ENCODE data around the gene GON4L. TPM values are rescaled to one million over a fixed set of nuclear protein-coding genes. Genes with fewer than 3 reads are reported as not detected.
"Not testable (repeated sequence)": the region's sequence is repeated elsewhere in the genome, so short reads cannot be mapped to it uniquely, and the experiment has no call there.

The GON4L gene, protein sequence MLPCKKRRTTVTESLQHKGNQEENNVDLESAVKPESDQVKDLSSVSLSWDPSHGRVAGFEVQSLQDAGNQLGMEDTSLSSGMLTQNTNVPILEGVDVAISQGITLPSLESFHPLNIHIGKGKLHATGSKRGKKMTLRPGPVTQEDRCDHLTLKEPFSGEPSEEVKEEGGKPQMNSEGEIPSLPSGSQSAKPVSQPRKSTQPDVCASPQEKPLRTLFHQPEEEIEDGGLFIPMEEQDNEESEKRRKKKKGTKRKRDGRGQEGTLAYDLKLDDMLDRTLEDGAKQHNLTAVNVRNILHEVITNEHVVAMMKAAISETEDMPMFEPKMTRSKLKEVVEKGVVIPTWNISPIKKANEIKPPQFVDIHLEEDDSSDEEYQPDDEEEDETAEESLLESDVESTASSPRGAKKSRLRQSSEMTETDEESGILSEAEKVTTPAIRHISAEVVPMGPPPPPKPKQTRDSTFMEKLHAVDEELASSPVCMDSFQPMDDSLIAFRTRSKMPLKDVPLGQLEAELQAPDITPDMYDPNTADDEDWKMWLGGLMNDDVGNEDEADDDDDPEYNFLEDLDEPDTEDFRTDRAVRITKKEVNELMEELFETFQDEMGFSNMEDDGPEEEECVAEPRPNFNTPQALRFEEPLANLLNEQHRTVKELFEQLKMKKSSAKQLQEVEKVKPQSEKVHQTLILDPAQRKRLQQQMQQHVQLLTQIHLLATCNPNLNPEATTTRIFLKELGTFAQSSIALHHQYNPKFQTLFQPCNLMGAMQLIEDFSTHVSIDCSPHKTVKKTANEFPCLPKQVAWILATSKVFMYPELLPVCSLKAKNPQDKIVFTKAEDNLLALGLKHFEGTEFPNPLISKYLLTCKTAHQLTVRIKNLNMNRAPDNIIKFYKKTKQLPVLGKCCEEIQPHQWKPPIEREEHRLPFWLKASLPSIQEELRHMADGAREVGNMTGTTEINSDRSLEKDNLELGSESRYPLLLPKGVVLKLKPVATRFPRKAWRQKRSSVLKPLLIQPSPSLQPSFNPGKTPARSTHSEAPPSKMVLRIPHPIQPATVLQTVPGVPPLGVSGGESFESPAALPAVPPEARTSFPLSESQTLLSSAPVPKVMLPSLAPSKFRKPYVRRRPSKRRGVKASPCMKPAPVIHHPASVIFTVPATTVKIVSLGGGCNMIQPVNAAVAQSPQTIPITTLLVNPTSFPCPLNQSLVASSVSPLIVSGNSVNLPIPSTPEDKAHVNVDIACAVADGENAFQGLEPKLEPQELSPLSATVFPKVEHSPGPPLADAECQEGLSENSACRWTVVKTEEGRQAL (N-terminal part only)
- 21.6 and 27.0 TPM in 2 replicates for total RNA-seq

GRCh38 chr1:155856975-155857930 is at the start of gene GON4L:
Gene GON4L, minus strand, starts transcription at chr1:155857214. Its CDS starts 3,434 bp downstream, at chr1:155853780.
- peak; percentile 71 for DNase-seq (ENCODE audit: low read depth, low spot score)

DNA sequence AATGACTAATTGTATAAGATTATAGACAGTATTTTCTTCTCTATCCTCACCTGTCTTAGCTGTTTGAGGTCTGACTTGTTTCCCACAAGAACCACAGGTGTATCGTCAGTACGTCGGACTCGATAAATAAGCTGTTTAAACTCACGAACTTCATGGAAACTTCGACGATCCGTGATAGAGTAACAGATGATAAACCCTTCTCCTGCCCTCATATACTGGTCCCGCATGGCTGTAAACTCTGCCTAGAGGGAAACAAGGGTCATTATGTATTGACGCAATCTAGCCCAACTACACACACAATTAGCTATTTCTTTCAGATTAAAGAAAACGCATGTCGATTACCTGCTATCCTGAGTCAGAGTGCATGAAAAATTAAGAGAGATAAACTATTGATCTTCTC is 47.2 kb upstream of the GON4L start:
- no peak for DNase-seq (ENCODE audit: low read depth, low spot score)

- DNase-seq (ENCODE audit: low read depth, low spot score) = no peak
Measured at GRCh38 chr1:155900161-155900560, 43.1 kb upstream of the GON4L start.

- no peak for DNase-seq (ENCODE audit: low read depth, low spot score)
Measured at GRCh38 chr1:155899683-155900082, 42.7 kb upstream of the GON4L start.

DNA sequence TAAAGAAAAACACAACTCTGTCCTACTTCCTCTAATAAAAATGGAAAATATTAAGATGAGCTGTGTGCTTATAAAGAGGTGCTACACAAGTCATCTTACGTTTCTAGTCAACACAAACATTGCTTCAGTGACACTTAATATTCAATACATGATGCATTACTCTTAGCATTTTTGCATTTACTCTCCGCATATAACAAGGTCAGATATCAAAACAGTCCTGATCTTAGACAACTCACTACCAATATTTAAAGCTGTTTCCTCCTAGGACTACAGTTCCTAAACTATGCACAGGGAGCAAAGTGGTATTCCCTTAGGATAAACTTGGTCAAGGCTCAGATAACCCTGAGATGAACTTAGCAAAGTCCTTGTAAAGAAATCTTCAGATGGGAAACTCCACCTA is 41.9 kb upstream of the GON4L start:
- DNase-seq (ENCODE audit: low read depth, low spot score) = no peak

- DNase-seq (ENCODE audit: low read depth, low spot score) = no peak
Measured at GRCh38 chr1:155897746-155898145, 40.7 kb upstream of the GON4L start.

- not testable (repeated sequence) for DNase-seq (ENCODE audit: low read depth, low spot score)
Measured at GRCh38 chr1:155896476-155896875, 39.5 kb upstream of the GON4L start.

GRCh38 chr1:155895617-155896016 is 38.6 kb upstream of the GON4L start:
- DNase-seq (ENCODE audit: low read depth, low spot score) = not testable (repeated sequence)

- DNase-seq (ENCODE audit: low read depth, low spot score) = peak; percentile 88
Measured at GRCh38 chr1:155893389-155894142, 36.6 kb upstream of the GON4L start.

GRCh38 chr1:155892796-155893195 is 35.8 kb upstream of the GON4L start:
- DNase-seq (ENCODE audit: low read depth, low spot score) = peak; percentile 40

- DNase-seq (ENCODE audit: low read depth, low spot score) = no peak
Measured at GRCh38 chr1:155890251-155890650, 33.2 kb upstream of the GON4L start.

DNA sequence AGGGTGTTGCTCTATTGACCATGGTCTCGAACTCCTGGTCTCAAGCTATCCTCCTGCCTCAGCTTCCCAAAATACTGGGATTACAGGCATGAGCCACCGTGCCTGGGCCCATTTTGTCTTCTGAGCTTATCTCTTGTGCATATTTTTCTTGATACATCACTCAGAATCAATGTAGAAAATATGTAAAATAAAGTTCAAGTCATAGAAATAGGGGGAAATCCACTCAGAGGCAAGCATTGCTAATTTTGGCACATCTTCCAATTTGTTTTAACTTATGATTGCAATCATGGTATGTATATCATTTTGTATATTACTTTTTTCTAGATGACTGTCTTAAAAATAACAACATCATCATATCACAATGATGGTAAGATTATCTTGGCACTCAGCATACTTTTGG is 32.6 kb upstream of the GON4L start:
- DNase-seq (ENCODE audit: low read depth, low spot score) = no peak

GRCh38 chr1:155888481-155888880 is 31.5 kb upstream of the GON4L start:
- no peak for DNase-seq (ENCODE audit: low read depth, low spot score)

DNA sequence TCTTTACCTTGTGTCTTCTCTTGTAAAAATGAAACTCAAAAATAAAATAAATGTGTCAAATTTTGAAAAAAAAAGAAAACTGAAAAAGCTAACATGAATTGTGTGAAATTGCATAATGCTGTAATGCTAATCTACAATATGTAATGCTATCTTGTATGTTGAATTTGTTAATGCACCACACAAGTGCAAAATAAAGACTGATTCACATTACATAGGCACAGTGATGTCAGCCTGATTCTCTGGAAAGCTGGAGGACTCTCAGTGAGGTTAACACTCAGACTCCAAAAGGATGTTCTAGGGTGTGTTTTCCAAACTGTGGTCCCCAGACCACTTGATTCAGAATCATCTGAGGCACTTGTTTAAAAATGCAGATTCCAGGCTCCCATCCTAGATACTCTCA is 28.0 kb upstream of the GON4L start:
- no peak for DNase-seq (ENCODE audit: low read depth, low spot score)

DNA sequence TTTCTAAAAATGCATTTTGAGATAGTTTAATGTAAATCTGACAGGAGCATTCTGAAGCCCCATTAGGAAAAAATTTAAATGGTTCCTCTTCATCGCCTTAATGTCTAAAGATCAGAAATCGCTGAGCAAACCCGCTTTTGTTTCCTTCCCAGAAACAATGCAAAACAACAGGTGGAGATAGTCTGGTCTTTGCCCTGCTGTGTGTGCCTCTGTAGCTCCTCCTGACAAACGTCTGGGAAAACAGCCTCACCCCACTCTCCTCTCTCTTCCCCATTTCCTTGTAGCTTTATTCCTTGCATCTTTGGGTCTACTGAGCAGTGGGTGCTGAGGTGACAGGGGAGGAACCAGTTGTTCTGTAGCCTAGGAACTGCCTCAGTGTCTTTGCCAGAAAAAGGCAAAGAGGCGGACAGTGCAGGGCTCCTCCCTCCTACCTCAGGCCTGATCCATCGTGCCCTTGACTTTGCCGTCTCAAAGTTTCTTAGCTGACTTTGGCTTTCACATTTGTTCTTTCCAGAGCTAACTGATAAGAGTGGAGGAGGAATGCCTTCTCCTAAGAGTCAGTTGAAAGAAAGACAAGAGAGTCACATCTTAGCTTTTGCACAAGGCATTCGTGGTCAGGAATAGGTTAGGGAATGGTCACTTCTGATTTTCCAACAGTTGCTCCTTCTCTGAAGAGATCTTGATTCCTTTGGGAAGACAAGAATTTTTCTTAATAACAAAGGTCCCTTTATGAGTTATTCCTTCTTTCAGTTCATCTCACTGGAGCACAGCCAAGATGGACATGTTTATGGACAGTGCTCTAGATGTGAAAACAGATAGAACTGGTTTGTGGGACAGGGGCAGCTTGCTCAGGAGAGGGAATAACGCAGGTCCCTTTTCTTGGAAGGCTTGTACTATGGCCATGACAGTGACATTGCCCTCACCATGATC is 27.3 kb upstream of the GON4L start:
- DNase-seq (ENCODE audit: low read depth, low spot score) = no peak

- DNase-seq (ENCODE audit: low read depth, low spot score) = no peak
Measured at GRCh38 chr1:155882766-155883165, 25.8 kb upstream of the GON4L start.

GRCh38 chr1:155882235-155882634 is 25.2 kb upstream of the GON4L start:
- DNase-seq (ENCODE audit: low read depth, low spot score) = no peak

DNA sequence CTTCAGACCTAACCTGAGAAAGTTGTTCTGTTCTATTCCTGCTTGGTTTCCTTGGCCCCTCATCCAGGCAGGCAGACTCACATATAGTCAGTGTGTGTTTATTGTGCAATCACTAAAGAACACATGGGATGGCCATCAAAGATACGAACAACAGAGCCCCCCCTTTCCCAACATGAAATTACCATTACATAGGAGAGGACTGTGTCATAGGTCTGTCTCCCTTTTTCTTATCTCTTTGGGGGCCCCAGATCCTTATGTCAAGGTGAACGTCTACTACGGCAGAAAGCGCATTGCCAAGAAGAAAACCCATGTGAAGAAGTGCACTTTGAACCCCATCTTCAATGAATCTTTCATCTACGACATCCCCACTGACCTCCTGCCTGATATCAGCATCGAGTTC is 23.9 kb upstream of the GON4L start:
- no peak for DNase-seq (ENCODE audit: low read depth, low spot score)

- DNase-seq (ENCODE audit: low read depth, low spot score) = no peak
Measured at GRCh38 chr1:155880251-155880650, 23.2 kb upstream of the GON4L start.
